HG03469 (cell line): ENCODE measurements around the gene PRKACA.
A peak's percentile ranks its signal among the peaks of the same experiment; 100 is the strongest.
"Not testable (repeated sequence)": the region's sequence is repeated elsewhere in the genome, so short reads cannot be mapped to it uniquely, and the experiment has no call there.

Experiments used
- ATAC-seq: cut with Tn5 transposase; IDR thresholded peaks from one replicate; pipeline ENCODE4 v1.9.1; 2021; ENCODE audit warnings: mild to moderate bottlenecking, moderate library complexity, moderate number of reproducible peaks; ENCODE audit not compliant: unreplicated experiment

PRKACA gene

DNA sequence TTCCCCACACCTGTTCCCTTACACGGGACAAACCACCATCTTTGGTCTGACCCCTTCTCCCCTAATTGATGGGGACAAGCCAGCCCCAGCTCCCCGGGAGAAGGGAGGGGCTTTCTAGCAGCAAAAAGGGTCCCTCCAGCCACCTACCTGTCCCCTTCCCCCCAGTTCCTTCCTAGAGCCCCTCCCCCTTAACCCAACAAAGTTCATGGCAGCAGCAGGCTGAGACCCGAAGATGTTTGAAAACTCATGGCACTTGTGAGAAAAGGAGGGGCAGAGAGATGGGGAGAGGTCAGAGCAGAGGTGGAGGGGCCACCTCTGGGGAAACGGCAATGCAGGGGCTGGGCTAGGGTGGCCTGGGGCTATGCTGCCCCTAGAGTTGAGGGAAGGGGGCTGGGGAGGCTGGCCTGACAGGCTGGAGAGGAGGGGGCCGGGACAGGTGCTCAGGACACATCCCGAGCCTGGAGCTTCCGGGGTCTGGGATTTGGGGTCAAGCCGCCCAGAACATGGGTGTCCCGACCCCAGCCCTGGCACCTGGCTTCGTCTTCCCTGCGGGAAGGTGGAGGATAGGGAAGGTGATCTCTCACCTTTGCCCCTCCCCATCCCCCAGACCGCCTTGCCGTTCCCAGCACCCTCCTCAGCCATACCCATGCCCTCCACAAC lies 31.3 kb upstream of the PRKACA start:
- no peak for ATAC-seq

DNA sequence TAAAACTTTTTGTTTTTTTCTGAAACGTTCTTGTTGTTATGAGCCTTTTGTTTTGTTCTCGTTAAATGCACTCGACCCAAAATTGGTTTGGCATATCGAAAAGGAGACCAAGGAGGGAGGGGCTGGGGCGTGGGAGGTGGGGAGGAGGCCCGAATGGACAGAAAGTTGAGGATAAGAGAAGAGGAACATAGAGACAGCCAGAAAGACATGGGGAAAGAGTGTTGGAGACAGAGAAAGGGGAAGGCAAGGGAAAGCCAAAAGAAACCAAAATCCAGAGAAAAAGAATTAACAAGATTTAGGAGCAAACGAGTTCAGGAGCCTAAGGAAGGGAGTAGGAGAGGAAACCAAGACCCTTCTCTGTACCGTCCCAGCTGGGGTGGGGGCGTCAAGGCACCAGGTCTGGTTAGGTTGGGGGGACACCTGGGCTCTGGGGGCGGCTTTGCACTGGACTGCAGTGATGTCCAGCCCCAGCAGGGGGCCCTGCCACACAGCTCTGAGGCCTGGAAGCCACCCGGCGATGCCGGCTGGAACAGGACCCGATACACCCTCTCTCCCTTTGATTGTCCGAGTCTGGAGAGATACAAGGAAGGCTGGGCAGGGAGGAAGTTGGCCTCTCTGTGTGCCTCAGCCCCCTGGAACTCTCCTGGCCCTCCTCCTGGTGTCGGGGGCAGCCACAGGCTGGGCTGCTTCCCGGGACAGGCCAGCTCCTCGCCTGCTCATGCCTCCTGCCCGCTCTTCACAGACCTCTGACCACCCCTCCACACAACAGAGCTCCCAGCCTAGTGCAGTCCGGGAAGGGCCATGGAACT lies 30.4 kb upstream of the PRKACA start:
- ATAC-seq: no peak

DNA sequence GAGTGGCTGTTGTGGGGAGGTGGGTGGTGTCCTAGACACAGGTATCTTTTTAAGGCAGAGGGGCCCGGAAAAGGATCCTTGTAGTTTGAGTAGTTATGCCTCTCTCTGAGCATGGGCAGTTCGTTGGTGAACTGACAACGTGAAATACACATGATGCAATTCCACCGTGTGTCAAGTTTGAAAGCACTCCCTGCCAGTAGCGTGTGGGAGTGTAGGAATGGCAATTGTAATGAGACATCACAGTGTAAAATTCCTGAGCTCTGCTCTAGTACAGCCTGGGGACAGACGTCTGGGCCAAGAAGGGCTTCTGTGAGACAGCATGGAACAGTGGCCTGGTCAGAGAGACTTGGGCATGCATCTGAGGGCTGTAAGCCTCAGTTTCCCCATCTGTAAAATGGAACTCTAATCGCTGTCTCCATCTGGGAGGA lies 29.2 kb upstream of the PRKACA start:
- ATAC-seq: no peak

DNA sequence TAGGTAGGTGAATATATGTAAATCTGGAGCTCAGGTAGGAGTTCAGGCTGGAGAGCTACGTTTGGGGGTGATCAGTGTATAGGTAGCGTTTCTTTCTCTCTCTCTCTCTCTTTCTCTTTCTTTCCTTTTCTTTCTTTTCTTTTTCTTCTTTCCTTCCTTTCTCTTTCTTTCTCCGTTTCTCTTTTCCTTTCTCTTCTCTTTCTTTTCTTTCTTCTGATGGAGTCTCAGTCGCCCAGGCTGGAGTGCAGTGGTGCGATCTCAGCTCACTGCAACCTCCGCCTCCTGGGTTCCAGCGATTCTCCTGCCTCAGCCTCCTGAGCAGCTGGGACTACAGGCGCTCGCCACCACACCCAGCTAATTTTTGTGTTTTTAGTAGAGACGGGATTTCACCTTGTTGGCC lies 28.6 kb upstream of the PRKACA start:
- ATAC-seq: not testable (repeated sequence)

DNA sequence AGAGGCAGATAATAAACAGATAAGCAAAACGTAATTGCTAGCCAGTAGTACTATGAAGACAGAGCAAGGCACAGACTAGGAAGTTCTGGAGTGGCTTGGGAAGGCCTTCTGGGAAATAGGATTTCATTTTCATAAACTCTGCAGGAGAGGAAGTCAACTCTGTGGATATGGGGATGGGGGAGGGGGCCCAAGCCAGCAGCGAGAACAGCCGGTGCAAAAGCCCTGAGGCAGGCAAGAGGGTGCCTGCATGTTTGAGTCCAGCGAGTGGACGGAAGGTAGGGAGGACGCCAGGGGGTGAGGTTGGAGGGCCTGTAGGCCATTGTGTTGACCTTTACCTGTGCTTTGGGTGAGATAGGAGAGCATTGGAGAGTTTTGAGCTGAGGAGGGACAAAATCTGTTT lies 27.8 kb upstream of the PRKACA start:
- ATAC-seq: no peak

DNA sequence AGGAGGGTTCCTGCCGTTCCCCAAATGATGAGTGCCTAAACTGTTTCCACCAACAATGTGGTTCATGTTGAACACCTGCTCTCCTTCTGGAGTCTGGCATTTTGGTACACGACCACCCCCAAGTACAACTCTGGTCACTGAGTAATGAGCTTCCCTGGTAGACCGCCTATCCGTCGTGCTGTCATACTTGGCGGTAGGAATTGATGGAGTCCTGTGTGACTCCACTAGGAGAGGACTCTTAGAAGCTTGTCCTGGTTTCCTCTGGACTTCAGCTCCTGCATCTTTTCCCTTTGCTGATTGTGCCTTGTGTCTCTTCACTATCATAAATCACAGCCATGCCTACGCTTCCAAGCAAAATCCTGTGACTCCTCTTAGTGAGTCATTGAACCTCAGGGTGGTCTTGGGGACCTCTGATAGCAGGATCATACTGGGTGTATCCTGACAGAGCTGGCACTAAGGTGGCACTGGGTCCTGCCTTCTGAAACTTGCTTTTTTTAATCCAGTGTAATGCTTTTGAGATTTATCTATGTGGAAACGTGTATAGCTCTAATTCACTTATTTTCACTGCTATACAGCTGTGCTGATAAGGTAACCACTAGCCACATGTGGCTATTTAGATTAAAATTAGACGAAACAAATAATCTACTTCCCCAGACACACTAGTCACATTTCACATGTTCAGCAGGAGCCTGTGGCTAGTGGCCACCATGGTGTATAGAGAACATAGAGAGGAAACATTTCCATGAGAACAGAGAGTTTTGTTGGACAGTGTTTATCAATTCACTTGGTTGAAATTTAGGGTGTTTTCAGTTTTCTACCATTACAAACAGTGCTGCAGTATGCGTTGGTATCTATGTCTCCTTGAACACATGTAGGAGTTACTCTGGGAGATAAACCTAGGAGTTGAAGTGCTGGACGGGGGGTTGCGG lies 25.0 kb upstream of the PRKACA start:
- no peak for ATAC-seq

DNA sequence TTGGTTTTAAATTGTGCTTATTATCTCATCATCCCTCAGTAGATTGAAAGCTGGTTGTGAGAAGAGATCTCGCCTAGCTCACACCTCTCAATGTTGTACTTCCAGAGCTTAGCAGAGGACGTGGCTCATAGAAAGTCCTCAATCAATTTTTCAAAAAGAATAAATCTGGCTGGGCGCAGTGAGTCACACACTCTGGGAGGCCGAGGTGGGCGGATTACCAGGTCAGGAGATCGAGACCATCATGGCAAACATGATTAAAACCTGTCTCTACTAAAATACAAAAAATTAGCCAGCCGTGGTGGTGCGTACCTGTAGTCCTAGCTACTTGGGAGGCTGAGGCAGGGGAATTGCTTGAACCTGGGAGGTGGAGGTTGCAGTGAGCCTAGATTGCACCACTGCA lies 23.5 kb upstream of the PRKACA start:
- ATAC-seq: no peak

DNA sequence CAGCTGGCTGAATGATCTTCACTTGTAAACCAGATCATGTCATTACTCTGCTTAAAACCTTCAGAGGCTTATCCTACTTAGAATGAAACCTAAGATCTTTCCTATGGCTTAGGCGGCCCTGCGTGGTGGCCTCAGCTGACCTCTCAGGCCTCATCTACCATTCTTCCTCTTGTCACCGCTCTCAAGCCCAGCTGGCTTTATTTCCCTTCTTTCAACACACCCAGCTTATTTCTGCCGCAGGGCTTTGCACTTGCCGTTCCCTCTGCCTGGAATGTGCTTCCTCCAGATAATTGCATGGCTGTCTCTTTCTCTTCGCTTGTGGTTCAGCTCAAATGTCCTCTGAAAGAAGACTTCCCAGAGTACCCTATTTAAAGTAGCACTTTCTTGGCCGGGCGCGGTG lies 22.4 kb upstream of the PRKACA start:
- no peak for ATAC-seq

DNA sequence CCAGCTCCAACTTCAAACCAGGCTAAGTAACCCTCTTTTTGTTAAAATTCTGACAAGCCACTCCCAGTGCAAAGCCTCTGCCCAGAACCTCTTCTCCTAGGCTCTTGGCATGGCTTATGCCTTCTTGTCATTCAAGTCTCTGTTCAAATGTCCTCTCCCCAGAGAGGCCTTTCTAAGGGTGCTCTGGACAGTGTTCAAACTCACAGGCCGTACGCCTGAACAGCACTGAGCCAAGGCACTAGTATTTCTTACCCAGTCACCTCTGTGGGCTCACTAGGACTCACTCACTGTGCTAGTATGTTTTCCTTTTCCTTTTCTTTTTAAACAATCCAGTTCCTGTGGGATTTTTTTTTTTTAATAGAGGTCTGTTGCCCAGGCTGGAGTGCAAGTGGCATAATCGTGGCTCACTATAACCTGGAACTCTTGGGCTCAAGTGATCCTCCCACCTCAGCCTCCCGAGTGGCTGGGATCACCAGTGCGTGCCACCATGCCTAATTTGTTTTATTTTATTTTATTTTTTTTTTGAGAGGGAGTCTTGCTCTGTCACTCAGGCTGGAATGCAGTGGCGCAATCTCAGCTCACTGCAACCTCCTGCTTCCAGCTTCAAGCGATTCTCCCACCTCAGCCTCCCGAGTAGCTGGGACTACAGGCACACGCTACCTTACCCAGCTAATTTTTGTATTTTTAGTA lies 21.2 kb upstream of the PRKACA start:
- no peak for ATAC-seq

DNA sequence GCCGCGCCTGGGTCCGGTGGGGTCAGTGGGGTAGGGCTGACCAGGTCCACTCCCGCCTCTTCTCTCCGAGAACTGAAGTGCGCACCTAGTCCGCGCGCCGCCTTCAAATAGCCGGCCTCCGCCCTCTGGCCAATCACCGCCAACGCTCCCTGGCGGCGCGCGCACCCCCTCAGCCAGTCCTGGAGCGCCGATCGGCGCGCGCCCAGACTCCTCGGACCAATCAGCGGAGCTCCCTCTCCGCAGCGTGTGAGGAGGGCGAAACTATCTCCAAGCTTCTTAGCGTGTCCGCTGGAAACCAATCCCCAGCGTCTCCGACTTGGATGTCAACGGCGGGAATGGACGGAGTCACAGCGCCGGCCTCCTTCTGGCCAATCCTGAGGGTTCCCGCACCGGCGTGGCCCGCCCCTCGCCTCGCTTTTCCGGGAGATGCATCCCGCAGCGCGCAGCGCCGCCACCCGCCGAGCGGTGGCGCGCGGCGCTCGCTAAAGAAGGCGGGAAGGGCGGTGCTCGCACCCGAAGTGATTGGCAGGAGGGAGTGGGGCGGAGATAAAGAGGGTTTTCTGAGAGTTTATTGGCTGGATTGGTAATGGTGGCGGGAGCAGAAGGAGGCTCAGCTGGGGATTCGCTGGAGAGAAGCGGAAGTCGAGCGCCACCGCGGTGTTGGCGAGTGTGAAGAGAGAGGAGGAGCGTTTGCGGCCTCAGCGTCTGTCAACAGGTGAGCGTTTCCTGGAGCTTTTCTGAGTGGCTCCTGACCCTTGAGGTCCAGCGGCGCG lies 19.1 kb upstream of the PRKACA start, which contains the start of gene ASF1B:
TSS of gene ASF1B (minus strand) at position 81 of the 773 bp plus-strand sequence. CDS start 133 bp downstream, outside the sequence.
- peak; percentile 71 for ATAC-seq

DNA sequence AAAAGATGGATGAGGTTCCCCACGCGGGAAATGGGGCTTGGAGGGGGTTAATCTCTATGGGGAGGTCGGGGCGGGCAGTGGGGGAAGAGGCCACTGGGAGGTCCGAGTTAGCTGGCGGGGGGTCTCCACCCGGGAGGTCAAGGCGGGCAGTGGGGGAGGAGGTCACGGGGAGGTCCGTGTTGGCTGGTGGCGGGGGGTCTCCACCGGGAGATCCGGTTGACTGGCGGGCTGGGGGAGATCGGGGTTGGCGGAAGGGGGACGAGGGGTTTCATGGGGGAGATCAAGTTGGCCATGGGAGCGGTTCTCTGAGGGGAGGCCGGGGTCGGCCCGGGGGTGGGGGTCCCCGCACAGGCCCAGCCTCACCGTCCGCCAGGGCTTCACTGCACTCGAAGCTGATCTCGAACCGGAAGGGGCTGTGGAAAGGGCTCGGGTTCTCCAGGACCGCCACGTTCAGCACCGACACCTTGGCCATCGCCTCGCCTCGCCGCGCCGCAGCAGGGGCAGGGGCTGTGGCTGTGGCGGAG lies 18.5 kb upstream of the PRKACA start:
- ATAC-seq: no peak

DNA sequence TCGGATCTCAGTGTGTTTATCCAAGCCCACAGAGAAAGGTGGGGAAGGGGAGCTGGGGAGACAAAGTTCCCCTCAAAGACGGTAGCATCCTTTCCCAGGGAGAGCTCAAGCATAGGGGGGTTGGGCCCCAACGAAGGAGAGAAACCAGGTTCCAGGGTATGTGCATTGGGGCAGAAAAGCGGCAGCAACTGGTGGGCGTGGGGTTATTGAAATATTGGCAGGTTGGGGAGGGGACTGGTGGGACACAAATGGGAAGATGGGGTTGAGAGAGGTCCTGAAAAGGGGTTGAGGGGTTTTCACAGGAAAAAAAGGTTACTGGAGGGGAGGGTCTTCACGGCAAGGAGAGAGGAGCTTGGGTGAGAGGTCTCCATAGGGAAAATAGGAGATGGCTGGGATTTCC lies 17.8 kb upstream of the PRKACA start:
- ATAC-seq: no peak

DNA sequence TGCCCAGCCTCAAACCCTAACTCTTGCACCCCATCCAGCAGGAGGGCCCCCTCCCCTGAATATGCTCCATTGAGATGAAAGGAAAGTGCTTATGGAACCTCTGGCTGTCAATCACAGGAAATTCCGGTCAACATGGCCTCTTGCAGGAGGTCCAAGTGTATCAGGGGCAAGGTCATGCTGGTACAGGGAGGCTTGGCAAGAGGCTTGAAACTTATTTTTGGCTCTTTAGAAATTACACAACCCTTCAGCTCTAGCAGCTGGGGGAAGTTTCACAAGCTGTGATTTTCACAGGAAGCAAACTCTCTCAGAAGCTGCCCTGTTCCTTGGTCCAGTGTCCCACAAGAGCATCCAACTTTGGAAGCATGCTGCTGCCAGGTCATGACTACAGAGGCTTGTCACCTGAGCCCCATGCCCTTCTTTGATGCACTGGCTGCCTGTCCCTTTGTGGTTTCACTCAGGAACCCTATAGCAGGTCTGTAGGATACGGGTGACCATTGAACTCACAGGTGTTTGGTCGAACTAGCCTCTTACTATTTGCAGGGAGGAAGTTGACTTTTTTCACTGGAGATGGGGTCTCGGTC lies 10.5 kb upstream of the PRKACA start:
- no peak for ATAC-seq

DNA sequence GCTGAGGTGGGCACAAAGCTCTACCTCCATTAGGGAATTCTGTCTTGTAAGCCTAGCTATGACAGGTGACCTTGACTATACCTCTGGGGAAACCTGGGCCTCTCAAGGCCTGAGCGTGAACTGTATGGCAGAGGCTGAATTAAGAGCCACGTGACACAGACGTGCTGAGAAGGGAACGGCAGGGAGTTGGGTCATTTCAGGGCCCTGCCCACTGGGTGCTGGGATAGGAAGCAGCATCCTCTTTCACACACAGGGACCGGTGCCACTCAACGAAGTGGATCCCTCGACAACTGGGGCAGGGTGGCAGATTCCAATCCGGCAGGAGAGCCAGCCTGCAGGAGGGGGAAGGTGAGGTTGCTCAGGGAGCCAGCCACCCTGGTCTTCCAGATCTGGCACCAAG lies 9.6 kb upstream of the PRKACA start:
- no peak for ATAC-seq

DNA sequence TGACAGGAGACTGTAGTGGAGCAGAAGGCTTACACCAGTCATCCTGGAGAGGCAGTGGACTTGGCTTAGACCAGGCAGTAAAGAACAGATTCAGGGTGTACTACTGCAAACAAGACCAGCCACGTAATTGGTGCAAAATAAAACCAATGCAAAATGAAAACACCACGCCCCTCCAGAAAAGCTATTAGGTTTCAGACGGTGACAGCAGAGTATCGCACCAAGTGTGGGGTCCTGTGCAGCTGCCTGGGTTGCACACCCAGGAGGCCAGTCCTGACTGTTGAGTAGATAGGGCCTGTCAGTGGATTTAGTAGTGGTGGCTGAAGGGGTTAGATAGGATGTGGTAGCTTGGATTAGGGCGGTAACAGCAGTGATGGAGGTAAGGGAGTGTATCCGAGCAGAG lies 5.4 kb upstream of the PRKACA start:
- ATAC-seq: no peak

DNA sequence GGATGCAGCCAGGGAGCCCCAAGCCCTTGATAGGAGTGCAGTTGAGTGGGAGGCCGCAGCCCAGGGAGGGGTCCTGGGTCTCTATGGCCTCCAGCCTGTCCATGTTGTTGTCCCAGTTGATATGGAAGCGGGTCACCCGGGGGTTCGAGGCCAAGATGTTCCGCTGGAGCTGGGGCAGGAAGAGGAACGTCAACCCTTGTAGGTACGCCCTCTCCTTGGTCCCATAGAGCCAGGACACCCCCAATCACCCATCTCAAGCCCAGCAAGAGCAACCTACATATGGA lies 2.9 kb upstream of the PRKACA start:
- ATAC-seq: no peak

DNA sequence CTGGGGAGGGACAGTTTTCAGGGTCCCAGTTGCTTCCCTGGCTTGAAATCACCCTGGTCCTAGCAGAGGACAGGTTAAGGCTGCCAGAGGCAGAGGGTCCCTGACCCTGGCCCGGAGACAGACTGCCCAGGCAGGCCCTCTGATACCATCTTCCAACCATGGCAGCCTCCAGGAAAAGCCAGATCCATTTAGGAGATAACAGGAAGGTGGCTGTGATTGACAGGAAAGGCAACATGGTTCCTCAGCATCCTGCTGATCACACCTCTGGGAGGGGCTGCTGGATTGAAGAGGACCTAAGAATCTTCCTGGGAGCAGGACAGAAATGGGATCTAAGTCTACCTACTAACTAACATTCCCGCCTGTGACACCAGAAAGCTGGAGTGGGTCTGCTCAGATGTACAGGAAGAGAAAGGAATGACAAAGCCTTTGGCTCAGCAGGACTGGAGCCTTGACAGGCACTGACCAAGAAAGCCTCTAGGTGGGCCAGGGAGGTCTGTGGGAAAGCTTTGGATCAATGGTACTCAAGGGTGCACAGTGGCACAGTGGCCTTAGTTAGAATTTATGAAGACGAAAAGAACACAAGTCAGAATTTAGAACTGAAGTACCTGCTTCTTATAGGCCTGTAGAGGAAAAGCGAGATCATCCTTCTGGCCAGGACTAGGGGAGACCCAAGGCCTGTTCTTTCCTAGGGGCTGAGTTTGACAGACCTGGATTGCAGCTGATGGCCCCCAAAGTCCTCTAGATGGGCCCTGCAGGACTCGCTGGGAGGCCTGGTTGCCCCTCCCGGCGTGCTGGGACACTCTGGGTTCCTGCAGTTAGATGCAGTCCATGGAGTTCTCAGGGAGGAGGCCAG lies 2.3 kb upstream of the PRKACA start:
- ATAC-seq: no peak

DNA sequence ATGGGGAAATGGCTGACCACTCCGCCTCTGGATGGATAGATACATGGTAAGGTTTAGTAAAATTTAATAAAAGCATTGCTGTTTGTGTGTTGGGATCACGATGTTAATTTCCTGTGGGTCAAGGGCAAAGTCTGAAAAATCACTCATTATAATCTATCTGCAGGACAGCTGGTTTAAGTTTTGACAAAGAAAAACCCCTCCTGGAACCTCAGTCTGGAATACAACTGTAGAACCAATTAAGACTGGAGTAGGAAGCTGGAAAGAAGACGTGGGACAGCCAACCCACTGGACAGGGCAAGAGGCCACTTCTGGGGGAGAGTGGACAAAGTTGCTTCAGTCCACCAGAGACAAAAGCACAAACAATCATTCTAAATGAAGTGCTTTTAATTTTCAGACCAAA lies 1.6 kb upstream of the PRKACA start:
- ATAC-seq: no peak
